GM12872 (cell line): ENCODE results near the gene USP3.

Experiments
- TF ChIP-seq, protein P1 (sequence below): IDR thresholded peaks from 3 replicates; pipeline ENCODE4 v1.5.1; 2011; ENCODE audit warnings: low read depth, mild to moderate bottlenecking, low read length, moderate library complexity; ENCODE audit not compliant: insufficient read depth

The USP3 gene

DNA sequence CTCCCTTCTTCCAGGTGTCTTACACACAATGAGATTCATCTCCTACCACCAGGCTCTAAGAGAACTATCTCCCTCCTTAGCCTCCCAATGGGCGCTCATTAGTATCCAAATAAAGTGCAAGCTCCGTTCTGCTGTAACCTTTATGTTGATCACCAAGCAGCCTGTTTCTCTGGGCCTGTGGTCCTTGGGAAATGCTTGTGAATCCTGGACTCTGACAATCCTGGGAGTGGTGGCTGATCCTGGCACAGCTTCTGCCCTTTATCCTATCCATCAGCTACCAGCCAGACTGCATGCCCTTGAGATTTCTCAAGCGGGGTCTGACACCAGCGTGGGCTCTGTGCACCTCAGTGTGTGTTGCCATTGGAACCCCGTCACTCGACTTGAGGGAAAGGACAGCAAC lies 26.1 kb upstream of the USP3 start:
- TF ChIP-seq, protein P1, sequence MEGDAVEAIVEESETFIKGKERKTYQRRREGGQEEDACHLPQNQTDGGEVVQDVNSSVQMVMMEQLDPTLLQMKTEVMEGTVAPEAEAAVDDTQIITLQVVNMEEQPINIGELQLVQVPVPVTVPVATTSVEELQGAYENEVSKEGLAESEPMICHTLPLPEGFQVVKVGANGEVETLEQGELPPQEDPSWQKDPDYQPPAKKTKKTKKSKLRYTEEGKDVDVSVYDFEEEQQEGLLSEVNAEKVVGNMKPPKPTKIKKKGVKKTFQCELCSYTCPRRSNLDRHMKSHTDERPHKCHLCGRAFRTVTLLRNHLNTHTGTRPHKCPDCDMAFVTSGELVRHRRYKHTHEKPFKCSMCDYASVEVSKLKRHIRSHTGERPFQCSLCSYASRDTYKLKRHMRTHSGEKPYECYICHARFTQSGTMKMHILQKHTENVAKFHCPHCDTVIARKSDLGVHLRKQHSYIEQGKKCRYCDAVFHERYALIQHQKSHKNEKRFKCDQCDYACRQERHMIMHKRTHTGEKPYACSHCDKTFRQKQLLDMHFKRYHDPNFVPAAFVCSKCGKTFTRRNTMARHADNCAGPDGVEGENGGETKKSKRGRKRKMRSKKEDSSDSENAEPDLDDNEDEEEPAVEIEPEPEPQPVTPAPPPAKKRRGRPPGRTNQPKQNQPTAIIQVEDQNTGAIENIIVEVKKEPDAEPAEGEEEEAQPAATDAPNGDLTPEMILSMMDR, result no peak

DNA sequence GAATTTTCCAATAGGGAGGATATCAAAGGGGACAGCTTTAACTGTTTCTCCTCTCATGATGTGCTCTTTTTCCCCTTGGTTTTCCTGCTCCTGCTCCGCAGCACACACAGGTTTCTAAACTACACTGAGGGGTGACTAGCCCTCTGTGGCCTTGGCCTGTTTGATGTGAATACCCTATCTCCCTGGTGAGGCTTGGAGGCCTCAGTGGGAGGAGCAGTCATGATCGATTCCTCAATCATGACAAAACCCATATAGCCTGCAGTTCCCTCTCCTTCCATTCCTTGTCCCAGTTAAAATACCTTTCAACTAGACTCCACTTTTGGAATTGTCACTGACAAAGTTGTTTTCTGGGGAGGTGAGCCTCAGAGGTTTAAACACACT lies 24.0 kb upstream of the USP3 start:
- TF ChIP-seq, protein P1, result no peak

DNA sequence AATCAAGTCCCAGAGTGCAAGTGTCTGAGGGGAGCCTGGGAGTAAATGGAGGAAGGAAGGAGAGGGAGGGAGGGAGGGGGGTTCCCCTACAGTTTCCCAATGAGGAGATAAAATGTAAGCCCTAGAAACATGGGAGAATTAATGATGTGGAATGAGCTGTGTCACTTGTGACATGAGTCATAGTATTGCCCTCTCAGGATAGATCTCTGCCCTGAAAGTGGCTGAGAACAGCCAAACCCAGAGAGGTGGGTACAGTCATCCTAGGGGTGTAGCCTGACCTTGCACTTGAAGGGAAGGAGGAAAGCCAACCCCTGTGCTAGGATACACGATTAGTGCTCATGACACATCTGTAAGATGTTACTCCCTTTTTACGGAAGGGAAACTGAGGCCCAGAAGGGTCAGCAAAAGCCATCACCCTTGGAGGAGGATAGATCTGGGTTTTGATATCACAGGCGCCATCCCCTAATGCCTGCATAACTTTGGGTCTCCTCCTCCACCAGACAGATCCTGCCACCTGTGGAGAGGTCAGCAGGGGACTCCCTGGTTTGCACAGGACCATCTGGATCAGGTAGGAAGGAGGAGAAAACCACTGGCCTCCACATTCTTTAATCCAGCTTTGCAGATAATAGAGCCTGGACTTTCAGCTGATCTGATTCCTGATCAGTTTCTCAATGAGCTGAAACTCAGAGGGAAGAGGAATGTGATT lies 23.1 kb upstream of the USP3 start:
- TF ChIP-seq, protein P1, result no peak

DNA sequence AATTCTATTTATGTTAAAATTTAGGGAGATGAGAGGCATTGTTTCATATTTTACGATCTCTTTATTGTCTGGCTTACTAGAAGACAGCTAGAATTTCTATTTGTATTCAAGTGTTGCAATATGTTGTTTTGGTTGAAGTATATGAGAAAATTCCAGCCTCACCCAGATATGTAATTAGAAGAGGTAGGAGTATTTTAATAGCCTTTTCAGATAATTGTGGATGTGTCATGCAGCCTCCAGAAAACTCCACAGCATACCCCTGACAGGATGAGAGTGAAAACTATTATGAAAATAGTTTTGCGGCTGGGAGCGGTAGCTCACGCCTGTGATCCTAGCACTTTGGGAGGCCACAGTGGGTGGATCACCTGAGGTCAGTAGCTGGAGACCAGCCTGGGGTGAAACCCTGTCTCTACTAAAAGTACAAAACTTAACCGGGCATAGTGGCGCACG lies 21.5 kb upstream of the USP3 start:
- TF ChIP-seq, protein P1, result no peak

DNA sequence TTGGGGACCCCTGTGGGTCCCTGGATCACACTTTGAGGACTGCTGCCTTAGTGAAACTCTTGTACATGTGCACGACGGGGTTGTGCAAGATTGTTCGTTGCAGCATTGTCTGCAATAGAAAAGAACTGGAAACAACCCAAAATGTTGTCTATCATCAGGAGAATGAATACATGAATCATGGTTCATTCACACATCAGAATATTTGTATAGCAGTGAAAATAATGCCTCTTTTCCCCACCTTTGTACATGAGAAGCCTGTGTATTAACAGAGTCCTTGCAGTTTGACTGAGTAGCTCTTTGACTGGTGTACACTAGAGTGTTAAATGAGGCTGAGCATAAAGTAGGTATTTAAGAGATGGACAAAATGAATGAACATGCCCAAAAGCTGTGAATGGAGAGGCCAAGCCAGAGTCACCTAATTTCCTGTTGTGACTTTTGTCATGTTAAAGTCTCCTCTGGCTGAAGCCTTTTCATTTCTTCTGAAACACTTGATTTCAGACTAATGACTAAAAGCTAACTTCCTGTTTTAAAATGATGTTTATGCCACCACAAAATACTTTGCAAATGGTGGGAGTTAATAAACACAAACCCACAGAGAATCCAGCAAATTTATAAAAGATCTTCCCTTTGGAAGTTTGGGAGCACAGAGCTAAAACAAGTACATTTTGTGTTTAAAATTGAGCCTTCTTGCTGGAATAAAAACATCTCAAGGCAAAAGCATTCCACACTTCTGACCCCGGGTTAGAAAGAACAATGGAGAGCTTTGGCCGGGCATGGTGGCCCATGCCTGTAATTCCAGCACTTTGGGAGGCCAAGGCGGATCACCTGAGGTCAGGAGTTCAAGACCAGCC lies 20.6 kb upstream of the USP3 start:
- TF ChIP-seq, protein P1, result no peak

DNA sequence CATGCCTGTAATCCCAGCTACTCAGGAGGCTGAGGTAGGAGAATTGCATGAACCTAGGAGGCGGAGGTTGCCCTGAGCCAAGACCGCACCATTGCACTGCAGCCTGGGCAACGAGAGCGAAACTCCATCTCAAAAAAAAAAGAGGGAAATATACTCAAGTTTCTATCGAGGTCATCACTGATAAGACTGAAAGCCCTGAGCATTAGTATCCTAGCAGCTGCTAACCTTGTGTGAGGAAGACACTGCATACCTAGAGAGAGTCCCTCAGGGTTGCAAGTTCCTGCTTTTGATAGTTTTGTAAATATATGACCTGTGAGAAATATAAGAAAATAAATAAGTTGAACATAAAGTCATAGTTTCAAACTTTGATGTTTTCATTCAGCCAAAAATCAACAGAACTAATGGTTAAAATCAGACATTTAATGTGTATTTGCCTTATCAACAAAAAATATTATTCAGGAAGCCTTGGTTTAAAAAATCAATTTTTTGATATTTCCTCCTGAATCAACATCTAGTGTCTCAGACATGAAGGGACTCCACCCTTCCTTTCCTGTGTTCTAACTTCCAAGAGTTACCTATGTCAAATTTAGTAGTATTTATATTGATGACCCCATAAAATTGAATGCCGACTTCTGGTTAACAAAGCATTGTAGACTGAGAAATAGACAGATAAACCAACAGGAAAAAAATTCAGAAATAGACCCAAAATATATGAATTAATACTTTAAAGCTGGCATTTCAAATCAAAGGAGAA lies 19.8 kb upstream of the USP3 start:
- TF ChIP-seq, protein P1, result no peak
